Measurements from ENCODE around the gene FREM1. TPM values are rescaled to one million over a fixed set of nuclear protein-coding genes. Genes with fewer than 3 reads are reported as not detected.

FREM1 gene
- total RNA-seq (2014; rRNA removed; shearing (Covaris generic)): 2.0 and 2.9 TPM in 2 replicates

GRCh38 chr9:14909961-14910805 lies at the start of gene FREM1:
Gene FREM1 (minus strand): TSS chr9:14910428. CDS start chr9:14868977, 41,451 bp downstream.

DNA sequence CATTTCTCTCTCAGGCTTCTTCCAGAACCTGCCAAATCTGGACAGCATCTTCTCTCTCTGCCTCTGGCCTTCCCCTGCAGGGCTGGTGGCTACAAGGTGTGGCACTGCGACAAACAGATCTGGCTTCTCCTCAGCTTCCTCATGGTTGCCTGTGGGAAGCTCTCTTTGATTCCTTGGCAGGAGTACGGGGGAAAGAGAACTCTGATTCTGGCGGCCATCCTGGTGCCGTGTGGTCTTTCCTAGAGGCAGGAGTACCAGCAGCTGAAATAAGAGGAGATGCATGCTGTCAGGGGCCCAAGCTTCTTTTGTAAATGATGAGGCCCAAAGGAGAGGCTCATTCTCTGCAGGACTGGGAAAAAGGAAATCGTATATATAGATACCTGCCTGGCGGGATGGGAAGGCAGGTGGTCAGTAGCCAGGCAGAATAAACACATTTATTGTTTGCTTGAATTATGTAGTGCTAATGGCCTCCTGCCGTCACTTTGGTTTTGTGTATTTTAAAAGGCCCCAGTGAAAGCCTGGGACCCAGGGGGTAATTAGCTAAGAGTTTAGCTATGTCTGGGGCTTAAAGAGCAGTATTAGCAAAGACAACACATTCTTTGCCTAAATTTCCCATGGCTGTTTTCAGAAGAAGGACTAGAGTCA lies 187.7 kb downstream of the FREM1 start, which contains the start of gene CER1:
TSS of gene CER1 (minus strand) at position 343 of the 645 bp plus-strand sequence. CDS start at position 282, 61 bp downstream.

DNA sequence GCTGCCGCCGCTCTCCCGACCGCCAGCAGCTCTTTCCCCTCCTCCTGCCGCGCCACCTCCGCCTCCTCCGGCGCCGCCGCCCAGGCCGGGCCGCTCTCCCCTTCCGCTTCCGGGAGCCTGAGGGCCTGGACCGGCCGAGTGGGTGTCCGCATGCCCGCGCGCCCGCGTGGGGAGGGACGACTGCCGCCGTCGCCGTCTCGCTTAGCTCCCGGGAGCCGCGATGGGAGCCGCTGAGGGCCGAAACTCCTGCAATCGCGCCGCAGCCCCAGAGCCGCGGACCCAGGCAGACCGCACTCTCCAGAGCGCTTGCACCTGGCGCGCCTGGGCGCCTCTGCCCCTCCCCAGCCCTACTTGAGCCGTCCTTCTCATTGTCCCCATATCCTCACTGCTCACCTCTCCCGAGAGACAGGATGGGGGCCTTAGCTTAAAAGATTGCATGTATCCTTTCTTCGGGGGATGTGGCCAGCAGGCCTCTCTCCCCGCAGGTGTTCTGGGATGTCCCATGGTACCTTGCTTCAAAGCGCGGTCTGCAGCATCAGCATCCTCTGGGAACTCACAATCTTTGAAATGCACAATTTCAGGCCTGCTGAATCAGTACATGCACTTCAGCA lies 216.9 kb downstream of the FREM1 start, which contains the start of gene ZDHHC21:
TSS of gene ZDHHC21 (minus strand) at position 182 of the 611 bp plus-strand sequence. CDS start 19,092 bp downstream, outside the sequence.

Small RNA genes within 50 kb of the gene (small RNA-seq; reads per million reads assigned to genes)
- not detected for gene RNU6-1260P

Other genes with a start within 250 kb of the FREM1 start
- 7.0 and 7.2 TPM in 2 replicates for gene ZDHHC21, start 217.0 kb downstream of the FREM1 start, total RNA-seq (2014; rRNA removed; shearing (Covaris generic))
- not detected in 2 replicates for gene CER1, start 187.7 kb downstream of the FREM1 start, total RNA-seq (2014; rRNA removed; shearing (Covaris generic))

All from A375 (cell line).